ENCODE results near the gene LNX1.

- TF ChIP-seq CTCF (IDR thresholded peaks at IDR 0.05; ENCODE audit: insufficient read depth, low read depth, low read length) (no peak), EZH2 (IDR thresholded peaks at IDR 0.05; ENCODE audit: insufficient read depth, low read length) (no peak)
Measured at GRCh38 chr4:53507671-53508286, 83.5 kb downstream of the LNX1 start.
